B cell (primary cell): ENCODE results near the gene MAN1B1.

Experiments used
- CTCF ChIP-seq: fragments of 200-600 bp; IDR thresholded peaks from one replicate; pipeline ENCODE4 v1.8.0; 2022; ENCODE audit warnings: antibody characterized with exemption, mild to moderate bottlenecking
- EZH2 ChIP-seq: IDR thresholded peaks from 2 replicates; pipeline ENCODE4 v1.6.1; 2012; ENCODE audit warnings: borderline replicate concordance, low read depth, mild to moderate bottlenecking, moderate library complexity, low read length; ENCODE audit not compliant: insufficient read depth, poor library complexity, severe bottlenecking

- no peak for TF ChIP-seq CTCF
- no peak for TF ChIP-seq EZH2
Observed at GRCh38 chr9:137064880-137065164, 22.0 kb upstream of the MAN1B1 start.
